Posterior vena cava (tissue), 2 donors: ENCODE measurements around the gene NKAP. TPM values are rescaled to one million over a fixed set of nuclear protein-coding genes. Genes with fewer than 3 reads are reported as not detected.
"Not testable (repeated sequence)": the region's sequence is repeated elsewhere in the genome, so short reads cannot be mapped to it uniquely, and the experiment has no call there.

Experiments
- DNase-seq: peaks from one replicate; pipeline ENCODE4 v3.0.0-alpha.2; 2020; ENCODE audit warnings: low spot score
- intact Hi-C, 2 donors: fragments of 100-400 bp; cut with DNase I; formaldehyde crosslinking; loops; one replicate each; pipeline versions ENCODE4 v1.14.1 to v1.14.2; 2022 to 2023
- total RNA-seq, 2 donors: library from RNA; stranded (reverse); fragmentation: NEBNext Ultra II Directional; extraction: Animal tissue kit (Norgen Biotek cat#: 25700); gene quantifications; one replicate each; pipeline ENCODE4 v1.2.1, GENCODE V29; 2021
- donor health status: DM: yes; HTN: yes; CAD: no.
- donor health status: DM: yes; HTN: yes; CAD: no.

Gene NKAP
- total RNA-seq, 2 donors from 2014 or later = 5.9 to 8.4 TPM

- DNase-seq = no peak
- intact Hi-C loops = no loop called here
Observed at GRCh38 chrX:119942831-119943184, 743 bp downstream of the NKAP start.

- intact Hi-C loops = no loop called here
- DNase-seq = no peak
Observed at GRCh38 chrX:119942173-119942819, 1.3 kb downstream of the NKAP start.

- intact Hi-C loops = no loop called here
- no peak for DNase-seq
Observed at GRCh38 chrX:119941336-119941735, 2.2 kb downstream of the NKAP start.

- intact Hi-C loops = no loop called here
- no peak for DNase-seq
Observed at GRCh38 chrX:119935215-119935874, 8.2 kb downstream of the NKAP start.

- DNase-seq, intact Hi-C loops: not testable (repeated sequence)
Observed at GRCh38 chrX:119922391-119922790, 21.2 kb downstream of the NKAP start.

GRCh38 chrX:119919835-119920585, 23.5 kb downstream of the NKAP start:
- intact Hi-C loops = no loop called here
- no peak for DNase-seq

- intact Hi-C loops = no loop called here
- peak; percentile 24 for DNase-seq
Observed at GRCh38 chrX:119917877-119918276, 25.7 kb downstream of the NKAP start.

GRCh38 chrX:119916310-119916709, 27.2 kb downstream of the NKAP start:
- intact Hi-C loops = no loop called here
- DNase-seq = peak; percentile 17

- intact Hi-C loops = no loop called here
Observed at GRCh38 chrX:119900976-119901375, 42.6 kb downstream of the NKAP start.

GRCh38 chrX:119899125-119899524, 44.4 kb downstream of the NKAP start:
- intact Hi-C loops = no loop called here
- no peak for DNase-seq

More at GRCh38 chrX:119900976-119901375, 42.6 kb downstream of the NKAP start:
- no peak for DNase-seq

- no peak for DNase-seq
- intact Hi-C loops = no loop called here
Observed at GRCh38 chrX:119895843-119896326, 47.7 kb downstream of the NKAP start, which contains the start of gene AKAP14. Gene AKAP14, plus strand, starts transcription at chrX:119895893. Its CDS starts 7,331 bp downstream, at chrX:119903224.

- intact Hi-C loops = not testable (repeated sequence)
Observed at GRCh38 chrX:119891961-119892692, 51.4 kb downstream of the NKAP start.

GRCh38 chrX:119890626-119891025, 52.9 kb downstream of the NKAP start:
- DNase-seq, intact Hi-C loops: not testable (repeated sequence)

More at GRCh38 chrX:119891961-119892692, 51.4 kb downstream of the NKAP start:
- not testable (repeated sequence) for DNase-seq

GRCh38 chrX:119887721-119888425, 55.7 kb downstream of the NKAP start:
- intact Hi-C loops = no loop called here
- peak; percentile 84 for DNase-seq

GRCh38 chrX:119885554-119886428, 57.8 kb downstream of the NKAP start:
- intact Hi-C loops = no loop called here
- DNase-seq = no peak

GRCh38 chrX:119880552-119881437, 62.8 kb downstream of the NKAP start:
- no peak for DNase-seq
- intact Hi-C loops = no loop called here

- no peak for DNase-seq
- intact Hi-C loops = no loop called here
Observed at GRCh38 chrX:119880076-119880475, 63.5 kb downstream of the NKAP start.
